H4 (cell line): ENCODE data around the gene ZNF496. TPM values are rescaled to one million over a fixed set of nuclear protein-coding genes. Genes with fewer than 3 reads are reported as not detected.

ENCODE experiments used
- DNase-seq: peaks from one replicate; pipeline ENCODE4 v3.0.0-alpha.2; 2015; ENCODE audit warnings: low spot score
- total RNA-seq: library from RNA; depleted of rRNA; stranded (reverse); fragments of >200 nt; shearing (Covaris generic); gene quantifications from 2 replicates; pipeline ENCODE4 v1.2.3, GENCODE V29; 2014

The ZNF496 gene
- total RNA-seq, 1 experiment from 2014 or later: 11.8 TPM

DNA sequence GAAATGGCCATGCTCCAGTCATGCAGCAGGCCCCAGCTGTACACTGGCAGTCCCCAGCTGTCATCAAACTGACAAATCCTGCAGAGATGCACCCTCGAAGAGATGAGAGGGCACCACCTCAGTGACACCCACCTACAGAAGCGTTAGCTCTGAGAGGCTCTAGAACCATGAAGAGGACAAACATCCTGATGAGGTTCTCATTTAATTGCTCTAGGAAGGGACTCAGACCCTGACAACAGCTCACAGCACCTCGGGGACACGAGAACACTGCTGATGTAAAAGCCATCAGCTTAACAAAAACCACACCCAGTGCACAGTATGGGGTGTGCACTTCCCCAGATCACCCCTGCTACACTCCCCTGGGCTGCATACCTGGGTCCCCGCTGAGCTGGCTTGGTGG, 3.4 kb downstream of the ZNF496 start:
- DNase-seq: no peak

DNA sequence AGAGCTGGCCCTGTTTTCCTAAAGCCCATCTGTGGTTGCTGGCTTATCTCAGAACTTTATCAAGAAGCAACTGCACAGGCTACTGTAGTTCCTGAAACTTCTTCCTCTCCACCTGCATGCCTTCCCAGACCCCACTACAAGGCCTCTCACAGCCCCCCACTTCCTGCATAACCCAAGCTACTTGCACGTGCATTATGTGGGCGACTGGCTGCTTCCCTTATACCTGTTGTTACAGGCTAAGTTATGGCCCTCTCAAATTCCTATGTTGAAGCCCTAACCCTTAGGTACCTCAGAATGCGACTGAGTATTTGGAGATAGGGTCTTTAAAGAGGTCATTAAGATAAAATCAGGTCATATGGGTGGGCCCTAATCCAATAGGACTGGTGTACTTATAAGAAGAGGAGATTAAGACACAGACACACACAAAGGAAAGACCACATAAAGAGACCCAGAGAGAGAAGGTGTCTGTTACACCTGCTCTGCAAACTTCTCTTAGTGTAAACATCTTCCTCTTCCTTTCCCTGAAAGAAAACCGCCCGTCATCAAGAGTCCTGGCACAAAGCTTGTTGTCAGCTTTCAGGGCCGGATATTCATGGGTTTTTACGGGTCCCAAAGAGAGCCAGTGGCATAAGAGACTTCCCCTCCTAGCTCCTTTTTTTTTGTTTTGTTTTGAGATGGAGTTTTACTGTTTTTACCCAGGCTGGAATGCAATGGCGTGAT, 5.1 kb downstream of the ZNF496 start:
- DNase-seq: no peak

DNA sequence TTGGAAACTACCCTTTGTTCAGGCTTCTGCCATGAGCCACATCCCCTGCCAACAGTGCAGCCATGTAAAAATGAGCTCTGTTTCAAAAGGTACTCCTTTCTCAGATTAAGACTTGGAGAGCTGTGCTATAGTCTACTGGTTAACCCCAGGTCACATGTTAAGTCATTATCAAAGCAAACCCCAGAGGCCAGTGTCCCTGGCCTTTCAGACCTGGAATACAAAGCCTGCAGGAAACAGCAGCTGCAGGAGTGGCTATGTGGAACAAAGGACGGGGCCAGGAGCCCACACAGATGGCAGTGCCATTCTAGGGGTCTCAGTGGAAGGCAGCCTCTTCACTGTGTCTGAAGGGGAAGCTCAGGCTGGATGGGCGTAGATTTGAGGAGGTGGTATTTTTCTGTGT, 6.7 kb downstream of the ZNF496 start:
- no peak for DNase-seq

DNA sequence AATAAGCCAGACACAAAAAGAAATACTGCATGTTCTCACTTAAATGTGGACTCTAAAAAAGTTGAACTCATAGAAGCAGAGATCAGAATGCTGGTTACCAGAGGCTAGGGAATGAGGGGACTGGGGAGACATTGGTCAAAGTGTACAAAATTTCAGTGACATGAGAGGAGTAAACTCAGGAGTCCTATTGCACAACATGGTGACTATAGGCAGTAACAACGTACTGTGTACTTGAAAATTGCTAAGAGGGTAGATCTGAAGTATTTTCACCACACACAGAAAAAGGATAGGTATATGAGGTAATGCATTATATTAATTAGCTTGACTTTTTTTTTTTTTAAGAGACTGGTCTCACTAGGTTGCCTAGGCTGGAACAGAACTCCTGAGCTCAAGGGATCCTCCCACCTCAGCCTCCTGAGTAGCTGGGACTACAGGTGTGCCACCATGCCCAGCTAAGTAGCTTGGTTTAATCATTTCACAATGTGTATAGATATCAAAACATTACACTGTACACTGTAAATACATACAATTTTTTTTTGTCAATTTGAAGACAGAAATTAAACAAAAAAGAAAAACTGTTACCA, 7.4 kb downstream of the ZNF496 start:
- DNase-seq: no peak

DNA sequence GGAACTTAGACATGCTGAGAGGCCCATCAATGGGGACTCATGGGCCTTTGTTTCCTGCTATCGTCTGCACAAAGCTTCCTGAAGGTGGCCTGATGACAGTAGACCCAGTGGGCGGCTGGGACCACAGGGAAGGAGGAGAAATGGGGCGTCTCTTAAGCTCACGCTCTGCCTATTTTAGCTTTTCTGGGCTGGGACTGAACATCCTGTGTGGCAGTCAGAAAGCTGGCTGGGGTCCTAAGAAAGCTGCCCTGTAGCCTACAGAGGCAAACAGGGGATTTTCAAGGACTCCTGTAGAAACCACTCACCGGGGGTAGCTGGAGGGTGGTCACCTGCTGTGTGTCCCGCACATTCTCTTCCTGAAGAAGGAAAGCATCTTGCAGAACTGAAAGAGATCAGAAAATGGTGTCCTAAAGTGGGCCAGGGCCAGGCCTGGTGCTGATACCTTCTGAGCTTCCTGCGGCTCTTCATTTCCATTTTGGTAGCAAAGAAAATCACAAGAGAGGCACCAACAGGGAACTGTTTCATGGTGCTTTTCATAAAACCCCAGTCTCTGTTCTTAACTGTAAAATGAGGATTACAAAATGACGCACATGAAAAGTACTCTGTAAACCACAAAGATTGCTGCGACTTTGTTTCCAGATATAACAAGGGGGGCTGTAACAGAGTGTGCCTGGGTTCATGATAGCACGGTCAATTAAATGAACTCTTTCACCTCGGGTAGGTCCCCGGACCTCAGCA, 8.6 kb downstream of the ZNF496 start:
- no peak for DNase-seq

DNA sequence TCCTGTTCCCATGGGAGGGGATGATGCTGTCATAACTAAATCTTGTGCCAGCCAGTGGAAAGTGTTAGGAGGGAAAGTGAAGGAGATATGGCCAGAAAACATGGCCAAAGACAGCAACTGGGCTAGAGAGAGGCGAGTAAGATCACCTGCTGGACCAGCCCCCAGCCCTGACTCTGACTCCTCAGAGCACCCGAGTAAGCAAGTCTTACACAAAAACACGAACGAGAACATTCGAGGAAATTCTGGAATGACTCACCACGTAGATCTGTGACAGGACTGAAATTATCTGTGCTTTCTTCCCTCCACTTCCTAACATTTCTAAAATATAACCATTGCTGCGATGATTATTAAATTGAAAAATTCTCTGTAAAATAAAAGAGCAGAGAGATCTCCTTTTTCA, 9.2 kb downstream of the ZNF496 start:
- no peak for DNase-seq

DNA sequence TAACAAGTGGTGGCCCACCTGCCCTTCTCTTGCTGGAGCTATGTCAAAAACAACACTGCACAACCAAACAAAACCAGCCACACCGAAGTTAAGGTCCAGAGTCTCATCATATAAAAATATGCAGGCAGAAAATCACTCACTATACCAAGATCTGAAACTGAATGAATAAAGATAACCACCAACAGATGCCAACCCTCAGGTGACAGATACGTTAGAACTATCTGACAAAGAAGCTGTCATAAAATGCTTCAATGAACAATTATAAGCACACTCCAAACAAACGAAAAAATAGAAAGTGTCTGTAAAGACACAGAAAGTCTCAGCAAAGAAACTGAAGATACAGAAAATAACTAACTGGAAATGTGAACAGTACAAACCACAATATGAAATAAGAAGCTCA, 14.0 kb downstream of the ZNF496 start:
- DNase-seq: no peak

DNA sequence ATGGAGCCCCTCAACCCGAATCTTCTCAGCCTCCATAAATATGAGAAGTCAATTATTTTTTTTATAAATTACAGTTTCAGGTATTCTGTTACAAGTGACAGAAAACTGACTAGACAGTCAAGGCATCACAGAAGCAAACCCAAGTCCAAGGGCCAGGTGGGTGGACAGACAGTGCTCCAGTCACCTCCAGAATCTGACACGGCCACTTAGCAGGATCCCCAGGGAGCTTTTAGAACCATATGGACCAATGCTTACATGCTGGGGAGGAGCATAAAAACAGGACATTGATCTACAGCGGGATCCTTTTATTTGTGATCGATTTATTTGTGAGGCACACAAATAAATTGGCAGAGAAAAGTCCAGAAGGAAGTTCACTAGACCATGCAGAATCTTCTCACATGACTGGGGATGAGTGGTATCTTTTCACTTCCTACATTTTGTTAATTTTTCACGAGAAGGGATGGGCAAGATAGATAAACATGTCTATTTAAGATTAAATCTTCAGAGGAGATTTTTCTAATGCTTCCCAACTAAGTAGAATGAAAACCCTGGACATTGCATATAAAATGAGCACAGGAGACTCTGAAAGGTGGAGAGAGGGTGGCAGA, 15.0 kb downstream of the ZNF496 start:
- no peak for DNase-seq

DNA sequence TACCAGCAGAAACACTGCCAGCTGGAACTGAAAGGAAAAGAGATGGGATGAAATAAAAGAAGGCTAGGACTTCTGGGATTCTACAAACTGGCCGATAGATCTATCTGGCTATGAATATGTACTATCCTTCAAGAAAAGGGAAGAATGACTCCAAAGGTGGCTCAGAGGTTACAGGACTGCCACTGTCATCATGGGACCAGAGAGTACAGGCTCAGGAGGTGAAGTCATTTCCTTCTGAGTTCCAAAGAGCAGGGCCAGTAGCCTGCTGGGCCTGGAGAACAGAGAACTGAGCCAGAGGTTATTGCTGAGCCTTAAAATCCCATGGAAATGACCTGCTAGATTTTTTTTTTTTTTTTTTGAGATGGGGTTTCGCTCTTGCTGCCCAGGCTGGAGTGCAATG, 27.6 kb downstream of the ZNF496 start:
- no peak for DNase-seq

DNA sequence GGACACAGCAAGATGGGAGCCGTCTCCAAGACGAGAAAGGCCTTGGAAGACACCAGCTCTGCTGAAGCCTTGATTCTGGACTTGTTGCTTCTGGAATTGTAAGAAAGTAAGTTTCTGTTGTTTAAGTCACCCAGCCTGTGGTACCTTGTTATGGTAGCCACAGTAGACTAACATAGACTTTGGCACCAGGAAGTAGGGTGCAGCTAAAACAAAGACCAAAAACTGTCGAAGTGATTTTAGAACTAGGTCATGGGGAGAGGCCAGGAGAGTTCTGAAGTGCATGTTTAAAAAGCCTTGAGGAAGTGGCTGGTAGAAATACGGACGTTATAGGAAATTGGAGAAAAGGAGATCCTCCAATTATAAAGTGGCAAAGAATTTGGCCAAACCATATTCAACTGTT, 28.5 kb downstream of the ZNF496 start:
- DNase-seq: no peak

DNA sequence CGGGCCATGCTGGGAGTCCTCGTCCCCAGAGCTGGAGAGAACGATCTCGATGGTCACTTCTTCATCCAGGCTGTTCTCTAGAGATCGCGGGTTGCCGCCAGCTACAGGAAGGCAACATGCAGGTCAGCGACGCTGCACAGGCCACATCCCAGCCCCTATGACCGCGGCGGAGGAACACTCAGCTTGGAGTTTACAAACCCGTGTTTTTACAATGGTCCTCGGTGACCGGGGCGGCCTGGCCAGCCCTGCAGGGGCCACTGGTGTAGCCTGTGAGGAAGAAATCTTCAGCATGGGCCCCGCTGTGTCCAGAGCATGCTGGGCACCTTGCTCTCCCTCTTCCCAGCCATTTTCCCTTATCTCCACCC, 30.5 kb downstream of the ZNF496 start:
- DNase-seq: no peak

DNA sequence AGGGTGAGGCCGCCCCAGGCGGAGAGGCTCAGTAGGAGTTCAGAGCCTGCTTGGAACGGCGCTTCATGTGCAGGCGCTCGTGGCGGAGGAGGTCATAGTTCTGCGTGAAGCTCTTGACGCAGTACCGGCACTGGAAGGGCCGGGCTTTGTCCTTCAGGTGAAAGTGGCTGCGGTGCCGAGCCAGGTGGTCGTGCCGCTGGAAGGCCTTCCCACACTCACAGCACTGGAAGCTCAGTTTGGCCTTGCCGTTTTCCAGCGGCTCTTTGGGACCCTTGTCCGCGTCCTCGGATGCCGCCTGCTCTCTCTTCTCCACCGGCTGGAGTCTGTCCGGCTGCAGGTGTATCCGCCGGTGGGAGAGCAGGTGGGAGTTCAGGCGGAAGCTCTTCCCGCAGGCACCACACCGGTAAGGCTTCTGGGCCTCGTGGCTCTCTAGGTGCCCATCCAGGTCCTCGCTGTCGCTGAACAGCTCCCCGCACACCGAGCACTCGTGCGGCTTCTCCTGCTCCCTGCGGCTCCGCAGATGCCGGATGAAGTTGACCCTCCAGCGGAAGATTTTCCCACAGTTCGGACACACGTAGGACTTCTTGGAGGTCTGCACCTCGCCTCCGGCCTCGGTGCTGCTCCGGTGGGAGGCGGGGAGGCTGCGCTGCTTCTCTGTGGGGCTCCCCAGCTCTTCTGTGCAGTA, 31.0 kb downstream of the ZNF496 start:
- no peak for DNase-seq

DNA sequence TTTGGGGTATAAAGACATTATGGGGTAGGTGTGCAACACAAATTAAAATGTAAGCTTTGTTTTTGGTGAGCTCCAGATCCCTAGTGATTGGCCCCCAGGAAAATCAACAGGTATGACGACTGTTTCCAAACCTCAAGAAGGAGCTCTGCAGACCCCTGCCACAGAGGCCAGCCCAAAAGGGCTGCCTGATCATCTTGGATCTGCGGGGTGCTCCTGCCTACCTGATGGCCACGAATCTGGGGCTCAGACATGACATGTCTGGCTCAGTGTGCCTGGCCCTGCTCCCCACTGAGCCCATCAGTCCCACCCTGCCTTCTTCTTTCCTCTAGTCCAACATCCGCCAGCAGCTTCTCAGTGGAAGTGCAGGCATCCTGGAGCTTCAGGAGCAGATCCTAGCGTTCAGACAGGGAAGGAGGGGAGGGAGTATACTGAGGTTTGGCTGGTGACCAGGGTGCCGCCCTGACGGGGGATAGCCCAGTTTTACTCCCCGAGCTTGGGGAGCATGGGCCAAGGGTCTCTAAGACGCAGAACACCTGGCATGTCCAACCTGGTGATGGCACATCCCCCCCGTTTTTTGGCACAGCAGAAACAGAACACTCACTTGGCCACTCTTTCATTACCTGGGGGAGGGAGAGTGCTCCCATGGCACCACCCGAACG, 31.8 kb downstream of the ZNF496 start:
- no peak for DNase-seq

DNA sequence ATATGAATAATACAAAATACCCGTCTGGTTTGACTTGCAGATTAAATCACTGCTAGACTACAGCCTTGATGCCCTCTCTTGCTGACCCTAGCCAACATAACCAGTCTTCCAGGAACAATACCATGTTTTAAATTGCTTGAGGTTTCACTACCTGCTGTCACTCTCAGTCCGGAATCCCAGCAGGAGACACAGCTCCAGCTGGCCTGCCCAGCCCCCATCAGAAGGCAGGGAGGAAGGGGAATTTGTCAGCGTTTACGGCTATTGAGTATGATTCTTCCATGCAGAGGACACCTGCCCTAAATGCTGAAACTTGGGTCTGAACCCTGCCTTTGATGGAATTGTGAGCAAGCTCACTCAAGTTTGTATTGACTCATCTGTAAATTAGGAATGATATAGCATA, 33.0 kb downstream of the ZNF496 start:
- no peak for DNase-seq

DNA sequence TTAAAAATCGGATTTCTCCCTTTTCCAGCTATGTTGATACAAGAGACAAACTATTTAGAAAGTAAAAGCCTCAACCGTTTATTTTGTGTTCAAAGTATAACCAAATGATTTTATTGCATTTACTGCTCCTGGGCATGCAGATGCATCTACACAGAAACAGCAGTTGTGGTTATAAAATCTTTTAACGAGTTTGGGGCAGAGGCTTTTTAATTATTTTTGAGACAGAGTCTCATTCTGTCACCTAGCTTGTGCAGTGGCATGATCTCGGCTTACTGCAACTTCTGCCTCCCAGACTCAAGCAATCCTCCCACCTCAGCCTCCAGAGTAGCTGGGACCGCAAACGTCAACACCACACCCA, 33.6 kb downstream of the ZNF496 start:
- no peak for DNase-seq

DNA sequence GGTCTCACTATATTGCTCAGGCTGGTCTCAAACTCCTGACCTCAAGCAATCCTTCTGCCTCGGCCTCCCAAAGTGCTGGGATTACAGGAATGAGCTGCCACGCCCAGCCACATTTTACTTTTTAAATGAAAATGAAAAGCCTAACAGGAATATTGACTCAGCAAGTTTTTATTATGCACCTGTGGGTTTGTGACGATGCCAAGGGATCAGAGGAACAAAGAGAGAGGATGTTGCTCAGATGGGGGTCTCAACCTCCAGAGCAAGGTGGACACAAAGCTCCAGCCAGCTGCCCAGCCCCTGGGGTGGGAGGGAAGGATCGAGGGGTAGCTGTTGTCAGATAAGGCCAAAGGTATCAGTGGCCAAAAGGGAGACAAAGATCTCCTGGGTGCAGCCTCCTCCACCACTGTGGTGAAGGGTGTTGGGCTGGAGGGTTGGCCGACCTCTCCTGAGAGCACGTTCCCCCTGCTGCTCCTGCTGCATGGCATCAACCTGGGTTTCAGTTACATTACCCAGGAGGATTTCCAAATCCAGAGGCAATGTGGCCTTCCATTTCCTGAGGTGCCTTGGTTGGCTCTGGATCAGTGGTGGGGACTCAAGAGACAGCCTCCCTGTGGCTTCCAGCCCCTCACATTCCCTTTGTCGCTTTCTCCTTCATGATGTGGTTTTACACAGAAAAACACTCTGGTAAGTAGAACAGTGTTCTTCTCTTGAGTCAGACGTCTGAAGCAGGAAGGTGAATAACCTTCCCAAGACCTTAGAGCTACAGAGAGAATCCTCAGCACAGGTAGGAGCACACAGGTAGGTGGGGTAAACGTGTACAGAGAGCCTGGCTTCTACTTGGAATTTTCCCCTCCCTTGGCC, 34.2 kb downstream of the ZNF496 start:
- no peak for DNase-seq

DNA sequence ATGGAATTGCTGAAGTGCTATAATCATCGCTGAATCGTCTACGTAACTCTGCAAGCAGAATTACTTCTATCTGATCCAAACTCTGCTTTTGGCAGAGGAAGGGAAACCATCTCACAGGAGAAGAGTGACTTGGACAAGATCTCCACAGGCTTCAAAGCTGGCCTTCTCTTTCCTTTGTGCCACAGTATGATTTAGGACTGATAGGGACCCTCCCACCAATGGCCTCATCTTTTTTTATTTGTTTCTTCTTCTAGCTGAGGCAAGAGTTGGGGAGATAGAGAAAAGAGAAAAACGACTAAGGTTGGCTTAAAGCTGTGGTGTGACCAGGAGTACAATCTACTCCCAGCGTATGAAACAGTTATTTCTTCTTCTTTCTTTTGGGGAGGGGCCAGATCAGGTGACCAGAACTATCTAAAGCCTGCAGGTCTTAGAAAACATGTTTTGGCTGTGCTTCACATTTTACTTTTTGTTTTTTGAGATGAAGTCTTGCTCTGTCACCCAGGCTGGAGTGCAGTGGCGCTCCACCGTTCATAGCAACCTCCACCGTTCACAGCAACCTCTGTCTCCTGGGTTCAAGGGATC, 35.0 kb downstream of the ZNF496 start:
- no peak for DNase-seq

DNA sequence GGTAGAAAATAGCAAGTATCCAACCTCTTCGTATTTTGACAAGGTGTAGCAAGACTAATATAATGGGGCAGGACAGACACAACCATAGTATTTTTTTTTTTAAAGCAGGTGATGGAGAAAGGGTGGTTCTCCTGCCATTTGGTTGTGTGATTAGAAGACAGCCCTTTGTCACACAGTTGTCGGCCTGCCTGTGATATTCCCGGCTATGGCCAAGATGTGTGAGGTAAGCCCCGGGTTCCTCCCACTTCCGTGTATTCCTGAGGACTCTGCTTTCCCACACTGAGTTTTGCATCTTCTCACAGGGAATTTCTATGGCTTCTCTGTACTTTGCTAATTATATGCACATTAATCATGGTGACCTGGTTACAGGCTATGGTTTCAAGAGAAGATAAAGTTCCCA, 35.9 kb downstream of the ZNF496 start:
- DNase-seq: no peak

DNA sequence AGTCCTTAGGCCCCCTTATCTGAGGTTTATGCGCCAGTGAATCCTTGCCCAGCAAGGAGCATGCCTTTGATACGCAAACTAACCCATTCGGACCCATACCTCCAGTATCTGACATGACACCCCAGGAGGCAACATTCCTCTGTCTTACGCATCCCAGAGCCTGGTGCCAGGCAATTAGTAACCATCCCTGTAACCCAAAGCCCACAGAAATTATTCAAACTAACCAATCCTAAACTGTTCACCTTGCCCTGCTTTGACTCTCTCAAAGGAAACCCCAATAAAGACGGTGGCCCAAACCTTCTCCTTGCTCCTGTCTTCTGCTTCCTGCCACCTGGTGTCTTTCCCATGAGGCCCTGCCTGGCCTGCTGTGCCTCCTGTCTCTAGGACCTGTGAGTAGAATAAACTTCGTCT, 36.4 kb downstream of the ZNF496 start:
- DNase-seq: no peak

DNA sequence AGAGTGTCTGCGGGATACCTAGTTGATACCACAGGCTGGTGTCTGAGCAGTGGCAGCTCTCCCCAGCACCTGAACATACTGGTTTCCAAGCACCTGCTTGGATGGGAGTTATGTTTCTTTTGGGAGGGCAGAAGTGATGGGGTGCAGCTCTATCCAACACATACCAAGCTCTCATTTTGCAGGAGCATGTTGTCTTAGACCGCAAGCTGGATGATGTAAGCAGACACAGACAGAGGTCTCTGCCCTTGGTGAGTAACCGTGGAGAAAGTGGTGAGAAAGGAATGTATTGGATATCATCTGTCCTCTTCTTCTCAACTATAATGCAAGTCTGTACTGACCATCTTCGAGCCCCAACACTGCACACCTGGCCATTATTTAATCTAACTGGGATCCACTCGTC, 37.4 kb downstream of the ZNF496 start:
- DNase-seq: no peak

DNA sequence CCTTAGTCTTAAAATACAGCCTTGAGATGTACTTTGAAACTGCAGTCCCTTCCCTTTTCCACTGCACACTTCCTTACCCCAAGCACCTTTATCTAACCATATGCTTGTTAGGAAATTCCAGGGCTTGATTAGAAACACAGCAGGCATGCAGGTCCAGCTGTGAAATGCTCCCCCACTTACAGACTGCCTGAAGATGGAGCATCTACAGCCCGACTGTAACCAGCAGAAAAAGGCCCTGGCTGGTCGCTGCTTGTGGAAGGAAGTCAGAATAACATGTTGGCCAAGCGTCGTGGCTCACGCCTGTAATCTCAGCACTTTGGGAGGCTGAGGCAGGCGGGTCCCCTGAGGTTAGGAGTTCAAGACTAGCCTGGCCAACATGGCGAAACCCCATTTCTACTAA, 38.6 kb downstream of the ZNF496 start:
- DNase-seq: no peak
